ENCODE measurements around the gene SEC14L5. TPM values are rescaled to one million over a fixed set of nuclear protein-coding genes. Genes with fewer than 3 reads are reported as not detected.

SEC14L5 gene
- total and polyA plus RNA-seq, 5 experiments from 2014 or later: not detected

DNA sequence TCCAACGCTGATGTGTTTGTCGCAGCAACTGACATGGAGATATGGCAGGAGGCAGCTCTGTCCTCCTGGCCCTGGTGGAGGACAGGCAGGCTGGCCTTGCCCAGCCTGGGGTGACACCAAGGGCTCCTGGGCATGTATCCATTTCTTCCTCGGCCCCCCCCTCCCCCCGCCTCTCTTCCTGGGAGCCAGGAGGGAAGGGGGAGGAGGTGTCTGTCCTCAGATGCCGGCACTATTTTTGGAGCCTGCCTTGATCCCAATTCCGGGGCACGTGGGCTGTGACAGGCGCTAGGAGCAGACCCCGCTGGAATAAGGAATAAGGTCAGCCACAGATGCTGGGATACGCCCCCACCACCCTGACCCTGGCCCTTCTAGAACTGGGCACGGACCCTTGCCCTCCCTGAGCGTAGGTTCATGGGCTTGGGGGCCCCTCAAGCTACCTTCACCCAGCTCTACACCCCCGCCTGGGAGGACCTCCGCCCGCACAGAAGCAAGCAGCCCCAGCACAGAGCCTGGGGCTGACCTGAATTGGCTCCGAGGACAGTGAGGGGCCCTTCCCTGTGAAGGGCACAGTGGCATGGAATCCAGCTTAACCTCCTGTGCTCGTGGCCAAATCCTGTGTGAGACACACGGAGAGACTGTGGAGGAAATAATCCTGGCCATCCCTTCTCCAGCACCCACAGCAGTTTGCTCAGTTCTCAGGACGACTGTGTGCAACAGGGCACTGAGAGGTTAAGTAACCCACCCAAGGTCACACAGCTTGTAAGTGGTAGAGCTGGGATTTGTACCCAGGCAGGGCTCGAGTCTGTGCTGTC is 24.1 kb downstream of the SEC14L5 start:
- Mint-ChIP-seq H3K4me1 (peaks cover 0 to 1% (median 0%) of the 10 kb centered on the region in 4 donors), H3K4me3 (no peak overlapping the region), H3K27me3 (peaks cover 9 to 23% (median 17%) of the 10 kb centered on the region in 5 donors), H3K9me3 (peaks cover 0 to 13% (median 0%) of the 10 kb centered on the region in 9 donors), H3K36me3 (no peaks in the 10 kb centered on the region), H3K27ac (no peak overlapping the region)
- POLR2A ChIA-PET: no interaction called here
- ATAC-seq (no peak), DNase-seq (no peak)

DNA sequence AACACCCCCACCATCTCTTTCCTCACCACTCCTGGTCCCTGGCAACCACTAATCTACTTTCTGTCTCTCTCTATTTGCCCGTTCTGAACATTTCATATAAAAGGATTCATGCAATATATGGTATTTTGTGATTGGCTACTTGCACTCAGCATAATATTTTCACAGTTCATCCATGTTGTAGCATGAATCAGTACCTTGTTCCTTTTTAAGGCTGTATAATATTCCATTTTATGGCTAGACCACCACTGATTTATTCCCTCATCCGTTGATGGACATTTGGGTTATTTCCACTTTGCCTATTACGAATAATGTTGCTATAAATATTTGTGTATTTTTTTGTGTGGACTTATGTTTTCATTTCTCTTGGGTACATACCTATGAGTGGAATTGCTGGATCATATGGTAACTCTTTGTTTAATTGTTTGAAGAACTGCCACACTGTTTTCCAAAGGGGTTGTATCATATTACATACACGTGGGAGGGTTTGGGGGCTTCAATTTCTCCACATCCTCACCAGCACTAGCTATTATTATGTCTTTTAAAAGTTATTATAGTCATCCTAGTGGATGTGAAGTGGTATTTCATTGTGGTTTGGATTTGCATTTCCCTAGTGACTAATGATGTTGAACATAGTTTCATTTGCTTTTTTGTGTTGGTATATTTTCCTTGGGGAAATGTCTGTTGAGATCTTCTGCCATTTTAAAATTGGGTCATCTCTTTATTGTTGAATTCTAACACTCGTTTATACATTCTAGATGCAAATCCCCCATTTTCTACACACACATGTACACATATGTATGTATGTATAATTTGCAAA is 26.3 kb downstream of the SEC14L5 start:
- Mint-ChIP-seq H3K27me3 (peaks cover 15 to 36% (median 35%) of the 10 kb centered on the region in 5 donors), H3K36me3 (no peaks in the 10 kb centered on the region), H3K27ac (no peak overlapping the region), H3K4me1 (peaks cover 0 to 7% (median 0%) of the 10 kb centered on the region in 4 donors), H3K9me3 (peaks cover 0 to 13% (median 0%) of the 10 kb centered on the region in 9 donors), H3K4me3 (no peak overlapping the region)
- no peak for ATAC-seq
- POLR2A ChIA-PET: no interaction called here
- no peak for DNase-seq

DNA sequence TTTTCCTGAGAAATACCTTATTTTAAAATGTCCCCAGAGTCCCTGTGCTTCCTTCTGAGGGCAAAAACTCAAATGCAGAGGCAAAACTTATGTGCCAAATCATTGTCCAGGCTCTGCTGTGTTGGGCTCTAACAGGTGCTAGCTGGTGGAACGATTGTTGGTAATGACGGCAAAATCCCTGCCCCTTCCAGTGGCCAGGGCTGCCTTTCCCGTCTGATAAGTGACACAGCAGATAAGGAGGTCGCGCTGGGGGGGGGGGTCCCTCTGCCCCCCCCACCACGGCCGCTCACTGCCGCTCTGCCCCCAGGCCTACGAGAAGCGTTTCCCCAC is 29.1 kb downstream of the SEC14L5 start:
- POLR2A ChIA-PET: no interaction called here

DNA sequence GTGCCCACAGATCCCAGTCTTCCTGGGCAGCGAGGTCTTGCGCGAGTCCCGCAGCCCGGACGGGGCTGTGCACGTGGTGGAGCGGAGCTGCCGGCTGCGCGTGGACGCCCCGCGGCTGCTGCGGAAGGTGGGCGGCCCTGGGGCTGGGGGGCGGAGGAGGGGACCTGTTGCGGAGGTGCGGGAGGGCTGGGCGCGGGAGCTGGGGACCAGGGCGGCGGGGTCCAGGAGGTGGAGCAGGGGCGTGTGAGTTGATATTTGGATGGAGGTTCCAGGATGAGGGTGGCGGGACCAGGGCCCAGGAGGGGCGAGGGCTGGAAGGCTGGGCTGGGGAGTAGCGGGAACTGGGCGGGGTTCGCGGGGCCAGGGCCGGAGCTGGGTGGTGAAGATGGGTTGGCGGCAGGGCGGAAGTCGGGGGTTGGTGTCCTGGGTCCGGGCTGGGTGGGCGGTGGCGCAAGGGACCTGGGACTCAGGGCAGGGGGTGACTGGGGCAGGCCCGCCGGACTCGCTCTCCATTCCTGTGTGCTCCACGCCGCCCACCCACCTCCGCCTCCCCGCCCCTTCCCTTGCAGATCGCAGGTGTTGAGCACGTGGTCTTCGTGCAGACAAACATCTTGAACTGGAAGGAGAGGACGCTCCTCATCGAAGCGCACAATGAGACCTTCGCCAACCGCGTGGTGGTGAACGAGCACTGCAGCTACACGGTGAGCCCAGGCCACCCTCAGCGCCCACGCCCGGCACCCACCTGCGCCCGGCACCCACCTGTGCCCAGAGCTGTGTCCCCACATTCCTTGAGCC is 29.6 kb downstream of the SEC14L5 start:
- peak in 1 of 2 donors; percentile 54 for ATAC-seq
- H3K27me3 Mint-ChIP-seq: peaks cover 22 to 51% (median 46%) of the 10 kb centered on the region in 5 donors

More for the DNA sequence above, 29.1 kb downstream of the SEC14L5 start:
- ATAC-seq: no peak
- peaks cover 0 to 7% (median 0%) of the 10 kb centered on the region in 4 donors for H3K4me1 Mint-ChIP-seq
- H3K36me3 Mint-ChIP-seq: no peaks in the 10 kb centered on the region
- H3K4me3 Mint-ChIP-seq: peak overlapping the region in 4 of 10 donors; percentile 42 to 58 (median 52)
- no peak for DNase-seq
- peaks cover 19 to 51% (median 43%) of the 10 kb centered on the region in 5 donors for H3K27me3 Mint-ChIP-seq
- peaks cover 0 to 13% (median 2%) of the 10 kb centered on the region in 9 donors for H3K9me3 Mint-ChIP-seq
- no peak overlapping the region for H3K27ac Mint-ChIP-seq

GRCh38 chr16:4988647-4989046 is 30.5 kb downstream of the SEC14L5 start:
- Mint-ChIP-seq H3K27me3 (peaks cover 23 to 49% (median 47%) of the 10 kb centered on the region in 5 donors), H3K4me3 (peak overlapping the region in 3 of 10 donors; percentile 28 to 42 (median 33)), H3K27ac (no peak overlapping the region), H3K4me1 (peaks cover 0 to 7% (median 0%) of the 10 kb centered on the region in 4 donors), H3K36me3 (no peaks in the 10 kb centered on the region), H3K9me3 (peaks cover 0 to 13% (median 2%) of the 10 kb centered on the region in 9 donors)
- ATAC-seq: no peak
- POLR2A ChIA-PET: no interaction called here
- DNase-seq: no peak

More for the DNA sequence above, 29.6 kb downstream of the SEC14L5 start:
- Mint-ChIP-seq H3K36me3 (no peaks in the 10 kb centered on the region), H3K9me3 (peaks cover 0 to 13% (median 2%) of the 10 kb centered on the region in 9 donors), H3K4me1 (peaks cover 0 to 7% (median 0%) of the 10 kb centered on the region in 4 donors), H3K27ac (no peak overlapping the region), H3K4me3 (peak overlapping the region in 3 of 10 donors; percentile 29 to 42 (median 31))
- POLR2A ChIA-PET: no interaction called here
- no peak for DNase-seq

DNA sequence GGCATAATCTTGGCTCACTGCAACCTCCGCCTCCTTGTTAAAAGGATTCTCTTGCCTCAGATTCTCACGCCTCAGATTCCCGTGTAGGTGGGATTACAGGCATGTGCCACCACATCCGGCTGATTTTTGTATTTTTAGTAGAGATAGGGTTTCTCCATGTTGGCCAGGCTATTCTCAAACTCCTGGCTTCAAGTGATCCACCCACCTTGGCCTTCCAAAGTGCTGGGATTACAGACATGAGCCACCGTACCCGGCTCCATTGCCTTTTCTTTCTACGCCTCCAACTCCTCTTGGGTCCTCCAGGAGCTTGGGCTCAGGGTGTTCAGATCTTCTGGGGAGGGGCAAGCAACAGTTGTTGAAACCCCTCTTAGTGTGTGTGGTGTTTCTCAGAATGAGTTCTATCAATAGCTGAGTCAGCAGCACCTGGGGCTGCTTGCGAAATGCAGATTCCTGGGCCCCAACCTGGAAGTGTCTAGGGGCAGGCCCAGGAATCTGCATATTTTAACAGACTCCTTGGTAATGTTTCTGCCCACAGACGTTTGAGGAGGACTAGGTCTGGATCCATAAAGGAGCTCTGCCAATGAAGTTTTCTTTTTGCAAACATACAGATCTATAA is 31.4 kb downstream of the SEC14L5 start:
- Mint-ChIP-seq H3K4me1 (peaks cover 0 to 7% (median 0%) of the 10 kb centered on the region in 4 donors), H3K9me3 (peaks cover 0 to 8% (median 0%) of the 10 kb centered on the region in 9 donors)
- ATAC-seq: no peak

DNA sequence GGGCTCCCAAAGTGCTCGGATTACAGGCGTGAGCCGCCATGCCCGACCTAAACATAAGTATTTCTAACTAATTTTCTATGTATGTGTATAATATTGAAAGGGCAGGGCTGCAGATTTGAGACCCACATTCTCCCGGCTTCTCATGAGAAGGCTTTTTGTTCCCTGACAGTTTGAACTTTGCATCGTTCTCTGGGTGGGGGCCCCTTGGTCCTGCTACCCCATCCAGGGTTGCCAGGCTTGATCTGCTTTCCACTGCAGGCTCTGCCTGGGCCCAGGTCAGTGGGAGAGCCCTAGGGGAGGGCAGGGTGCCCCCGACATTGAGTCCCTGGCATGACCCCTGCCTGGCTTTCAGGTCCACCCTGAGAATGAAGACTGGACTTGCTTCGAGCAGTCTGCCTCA is 32.3 kb downstream of the SEC14L5 start:
- Mint-ChIP-seq H3K27ac (no peak overlapping the region), H3K27me3 (peaks cover 23 to 62% (median 41%) of the 10 kb centered on the region in 5 donors), H3K4me3 (no peak overlapping the region), H3K9me3 (peaks cover 0 to 8% (median 0%) of the 10 kb centered on the region in 9 donors), H3K36me3 (no peaks in the 10 kb centered on the region), H3K4me1 (peaks cover 0 to 7% (median 0%) of the 10 kb centered on the region in 4 donors)
- POLR2A ChIA-PET: no interaction called here
- DNase-seq: no peak
- no peak for ATAC-seq

More for the DNA sequence above, 31.4 kb downstream of the SEC14L5 start:
- peak overlapping the region in 1 of 10 donors; percentile 24 for H3K4me3 Mint-ChIP-seq
- peaks cover 22 to 53% (median 45%) of the 10 kb centered on the region in 5 donors for H3K27me3 Mint-ChIP-seq
- POLR2A ChIA-PET: no interaction called here
- no peaks in the 10 kb centered on the region for H3K36me3 Mint-ChIP-seq
- no peak for DNase-seq
- no peak overlapping the region for H3K27ac Mint-ChIP-seq

GRCh38 chr16:4991754-4992153 is 33.6 kb downstream of the SEC14L5 start:
- Mint-ChIP-seq H3K4me1 (peaks cover 0 to 7% (median 0%) of the 10 kb centered on the region in 4 donors), H3K9me3 (peaks cover 0 to 4% (median 0%) of the 10 kb centered on the region in 9 donors), H3K36me3 (no peaks in the 10 kb centered on the region), H3K4me3 (no peak overlapping the region), H3K27ac (no peak overlapping the region), H3K27me3 (peaks cover 21 to 69% (median 37%) of the 10 kb centered on the region in 5 donors)
- POLR2A ChIA-PET: no interaction called here
- ATAC-seq (no peak), DNase-seq (no peak)

- no peak for DNase-seq
- Mint-ChIP-seq H3K4me3 (no peak overlapping the region), H3K27ac (peak overlapping the region in 1 of 10 donors; percentile 49), H3K27me3 (peaks cover 11 to 58% (median 29%) of the 10 kb centered on the region in 5 donors), H3K36me3 (no peaks in the 10 kb centered on the region), H3K4me1 (no peaks in the 10 kb centered on the region), H3K9me3 (no peaks in the 10 kb centered on the region)
- ATAC-seq: no peak
- POLR2A ChIA-PET: no interaction called here
Measured at GRCh38 chr16:4994719-4995434, 36.7 kb downstream of the SEC14L5 start.

- Mint-ChIP-seq H3K36me3 (no peaks in the 10 kb centered on the region), H3K9me3 (no peaks in the 10 kb centered on the region), H3K4me1 (no peaks in the 10 kb centered on the region), H3K4me3 (no peak overlapping the region), H3K27ac (no peak overlapping the region), H3K27me3 (peaks cover 5 to 39% (median 16%) of the 10 kb centered on the region in 5 donors)
- POLR2A ChIA-PET: no interaction called here
- no peak for DNase-seq
- ATAC-seq: no peak
Measured at GRCh38 chr16:5000573-5001001, 42.5 kb downstream of the SEC14L5 start.

- DNase-seq (peak in 1 of 10 donors; percentile 15), ATAC-seq (no peak)
- Mint-ChIP-seq H3K4me3 (no peak overlapping the region), H3K27ac (no peak overlapping the region), H3K27me3 (peaks cover 5 to 30% (median 11%) of the 10 kb centered on the region in 5 donors), H3K9me3 (no peaks in the 10 kb centered on the region), H3K36me3 (no peaks in the 10 kb centered on the region), H3K4me1 (no peaks in the 10 kb centered on the region)
- POLR2A ChIA-PET: no interaction called here
Measured at GRCh38 chr16:5001571-5001970, 43.4 kb downstream of the SEC14L5 start.
